Smooth muscle cell (in vitro differentiated cells): ENCODE measurements around the gene KCTD2. TPM values are rescaled to one million over a fixed set of nuclear protein-coding genes. Genes with fewer than 3 reads are reported as not detected.
A peak's percentile ranks its signal among the peaks of the same experiment; 100 is the strongest.

Source experiments
- DNase-seq: peaks from one replicate; lab custom pipeline; 2025; ENCODE audit not compliant: unreplicated experiment; lab: John Stamatoyannopoulos, UW
- H2AFZ ChIP-seq: fragments of 200-600 bp; sonication (generic); 2 replicates; pipeline ENCODE4 v1.6.0; 2016; ENCODE audit warnings: antibody characterized with exemption, low read depth, mild to moderate bottlenecking
- H3F3A ChIP-seq: fragments of 200-600 bp; sonication (generic); 2 replicates; pipeline ENCODE4 v1.6.0; 2017; ENCODE audit warnings: antibody characterized with exemption, low read depth
- H3K27ac ChIP-seq: fragments of 200-600 bp; sonication (generic); 2 replicates; pipeline ENCODE4 v1.5.1; 2016; ENCODE audit warnings: low read depth, mild to moderate bottlenecking
- H3K27me3 ChIP-seq: fragments of 200-600 bp; sonication (generic); 2 replicates; pipeline ENCODE4 v1.6.1; 2016; ENCODE audit warnings: low read depth, mild to moderate bottlenecking
- H3K36me3 ChIP-seq: fragments of 200-600 bp; sonication (generic); 2 replicates; pipeline ENCODE4 v1.5.1; 2016; ENCODE audit warnings: low read depth
- H3K4me1 ChIP-seq: fragments of 200-600 bp; sonication (generic); 2 replicates; pipeline ENCODE4 v1.5.1; 2016; ENCODE audit warnings: low read depth
- H3K4me2 ChIP-seq: fragments of 200-600 bp; sonication (generic); 2 replicates; pipeline ENCODE4 v1.6.0; 2016; ENCODE audit warnings: mild to moderate bottlenecking
- H3K4me3 ChIP-seq: fragments of 200-600 bp; sonication (generic); 2 replicates; pipeline ENCODE4 v1.5.1; 2016; ENCODE audit warnings: mild to moderate bottlenecking
- H3K79me2 ChIP-seq: fragments of 200-600 bp; sonication (generic); 2 replicates; pipeline ENCODE4 v1.6.0; 2016; ENCODE audit warnings: low read depth, mild to moderate bottlenecking
- H3K9ac ChIP-seq: fragments of 200-600 bp; sonication (generic); 2 replicates; pipeline ENCODE4 v1.6.0; 2016; ENCODE audit warnings: low read depth
- H3K9me3 ChIP-seq: fragments of 200-600 bp; sonication (generic); replicated peaks from 2 replicates; pipeline ENCODE4 v1.5.1; 2016; ENCODE audit warnings: low read depth
- H4K20me1 ChIP-seq: fragments of 200-600 bp; sonication (generic); 2 replicates; pipeline ENCODE4 v1.6.0; 2016; ENCODE audit warnings: low read depth
- WGBS: methylation state at CpG from one replicate; pipeline ENCODE4 v1.1.7; 2016; ENCODE audit warnings: low lambda C conversion rate; 5-methylcytosine and 5-hydroxymethylcytosine counted together
- polyA plus RNA-seq: library from polyadenylated mRNA; unstranded; fragments of >200 nt; fragmentation: Nextera tagmentation; extraction: Ambion mirVana; gene quantifications from 2 replicates; pipeline ENCODE4 v1.2.1, GENCODE V29; 2016
- total RNA-seq: library from RNA; depleted of rRNA; stranded (reverse); fragments of >200 nt; gene quantifications from 2 replicates; pipeline ENCODE4 v1.2.3, GENCODE V29; 2014
- TF ChIP-seq, protein P1 (sequence below): fragments of 200-600 bp; sonication (generic); IDR thresholded peaks from 2 replicates; pipeline ENCODE4 v1.5.1; 2017; ENCODE audit warnings: borderline replicate concordance, mild to moderate bottlenecking, antibody characterized with exemption; ENCODE audit not compliant: insufficient read depth, poor library complexity, severe bottlenecking

Gene KCTD2
- total and polyA plus RNA-seq, 2 experiments from 2014 or later = 12.7 to 27.3 TPM

DNA sequence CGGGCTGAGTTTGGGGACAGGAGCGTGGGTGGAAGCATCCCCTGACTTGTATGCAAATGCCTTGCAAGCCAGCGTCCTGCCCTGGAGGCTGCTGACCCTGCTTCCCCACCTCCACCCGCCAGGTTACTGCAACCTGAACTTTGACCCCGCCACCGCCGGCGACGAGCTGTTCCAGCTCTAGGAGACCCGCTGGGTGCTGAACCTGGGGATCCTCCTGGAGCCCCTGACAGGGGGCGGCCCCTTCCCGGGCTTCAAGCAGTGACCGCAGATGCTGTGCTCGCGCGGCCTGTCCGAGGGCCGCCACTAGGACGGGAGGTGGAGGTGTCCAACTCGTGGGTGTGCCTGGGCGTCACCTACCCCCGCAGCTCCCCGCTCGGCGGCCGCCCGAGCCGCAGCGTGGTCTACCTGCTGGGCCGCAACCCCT is 30.1 kb downstream of the KCTD2 start:
- Histone ChIP-seq H3K27me3 (no peaks in the 10 kb centered on the region), H3K4me3 (no peak overlapping the region), H3K27ac (no peak overlapping the region), H3F3A (peaks cover 15% of the 10 kb centered on the region), H3K9ac (no peak overlapping the region), H3K4me2 (peak overlapping the region; percentile 40), H4K20me1 (no peaks in the 10 kb centered on the region), H3K79me2 (no peaks in the 10 kb centered on the region), H3K4me1 (peaks cover 10% of the 10 kb centered on the region), H2AFZ (no peak overlapping the region), H3K9me3 (no peaks in the 10 kb centered on the region), H3K36me3 (no peaks in the 10 kb centered on the region)
- 83% methylated on average over 30 of the region's 30 CpGs for whole genome bisulfite sequencing
- TF ChIP-seq, protein P1, sequence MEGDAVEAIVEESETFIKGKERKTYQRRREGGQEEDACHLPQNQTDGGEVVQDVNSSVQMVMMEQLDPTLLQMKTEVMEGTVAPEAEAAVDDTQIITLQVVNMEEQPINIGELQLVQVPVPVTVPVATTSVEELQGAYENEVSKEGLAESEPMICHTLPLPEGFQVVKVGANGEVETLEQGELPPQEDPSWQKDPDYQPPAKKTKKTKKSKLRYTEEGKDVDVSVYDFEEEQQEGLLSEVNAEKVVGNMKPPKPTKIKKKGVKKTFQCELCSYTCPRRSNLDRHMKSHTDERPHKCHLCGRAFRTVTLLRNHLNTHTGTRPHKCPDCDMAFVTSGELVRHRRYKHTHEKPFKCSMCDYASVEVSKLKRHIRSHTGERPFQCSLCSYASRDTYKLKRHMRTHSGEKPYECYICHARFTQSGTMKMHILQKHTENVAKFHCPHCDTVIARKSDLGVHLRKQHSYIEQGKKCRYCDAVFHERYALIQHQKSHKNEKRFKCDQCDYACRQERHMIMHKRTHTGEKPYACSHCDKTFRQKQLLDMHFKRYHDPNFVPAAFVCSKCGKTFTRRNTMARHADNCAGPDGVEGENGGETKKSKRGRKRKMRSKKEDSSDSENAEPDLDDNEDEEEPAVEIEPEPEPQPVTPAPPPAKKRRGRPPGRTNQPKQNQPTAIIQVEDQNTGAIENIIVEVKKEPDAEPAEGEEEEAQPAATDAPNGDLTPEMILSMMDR = no peak
- DNase-seq = no peak

DNA sequence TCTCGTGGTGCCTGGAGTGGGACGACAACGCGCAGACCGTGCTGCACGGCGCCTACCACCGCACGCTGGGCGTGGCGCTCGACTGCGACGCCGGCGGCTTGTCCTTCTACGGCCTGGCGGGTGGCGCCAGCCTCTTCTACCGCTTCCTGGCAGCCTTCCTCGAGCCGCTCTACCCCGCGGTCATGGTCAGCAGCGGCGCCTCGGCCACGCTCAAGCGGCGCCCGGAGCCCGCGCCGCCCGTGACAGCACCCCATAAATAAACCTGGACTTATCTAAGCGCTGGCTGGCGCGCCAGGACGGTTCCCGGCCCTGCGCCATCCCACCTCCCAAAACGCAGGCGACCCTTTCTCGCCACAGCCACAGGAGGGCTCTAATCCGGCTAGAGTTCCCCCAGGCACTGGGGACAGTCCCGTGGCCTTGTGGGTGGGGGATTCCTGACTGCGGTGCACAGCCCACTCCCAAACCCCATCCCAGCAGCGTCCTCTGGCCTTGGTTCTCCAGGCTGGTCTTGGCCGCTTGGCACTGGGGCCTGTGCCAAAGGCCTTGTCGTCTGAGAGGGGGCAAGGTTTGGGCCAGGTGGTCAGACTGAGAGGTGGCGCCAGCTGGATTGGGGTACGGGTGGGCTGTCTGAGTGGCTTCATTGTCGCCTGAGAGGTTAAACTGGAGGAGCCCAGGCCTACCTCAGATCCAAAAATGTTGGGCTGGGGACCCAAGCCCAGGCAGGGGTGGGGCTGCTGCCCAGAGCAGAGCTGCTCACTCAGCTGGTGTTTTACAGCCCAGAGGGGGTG is 30.7 kb downstream of the KCTD2 start:
- H2AFZ ChIP-seq = no peak overlapping the region
- H3F3A ChIP-seq = peaks cover 15% of the 10 kb centered on the region
- no peaks in the 10 kb centered on the region for H3K27me3 ChIP-seq
- no peaks in the 10 kb centered on the region for H3K36me3 ChIP-seq
- H3K4me3 ChIP-seq = no peak overlapping the region
- no peaks in the 10 kb centered on the region for H3K79me2 ChIP-seq
- WGBS = 79% methylated on average over 53 of the region's 53 CpGs
- H3K9ac ChIP-seq = no peak overlapping the region
- DNase-seq = no peak
- H3K4me2 ChIP-seq = peak overlapping the region; percentile 40
- H3K27ac ChIP-seq = no peak overlapping the region
- H4K20me1 ChIP-seq = no peaks in the 10 kb centered on the region
- H3K9me3 ChIP-seq = no peaks in the 10 kb centered on the region
- H3K4me1 ChIP-seq = peaks cover 10% of the 10 kb centered on the region
- TF ChIP-seq, protein P1 = no peak

DNA sequence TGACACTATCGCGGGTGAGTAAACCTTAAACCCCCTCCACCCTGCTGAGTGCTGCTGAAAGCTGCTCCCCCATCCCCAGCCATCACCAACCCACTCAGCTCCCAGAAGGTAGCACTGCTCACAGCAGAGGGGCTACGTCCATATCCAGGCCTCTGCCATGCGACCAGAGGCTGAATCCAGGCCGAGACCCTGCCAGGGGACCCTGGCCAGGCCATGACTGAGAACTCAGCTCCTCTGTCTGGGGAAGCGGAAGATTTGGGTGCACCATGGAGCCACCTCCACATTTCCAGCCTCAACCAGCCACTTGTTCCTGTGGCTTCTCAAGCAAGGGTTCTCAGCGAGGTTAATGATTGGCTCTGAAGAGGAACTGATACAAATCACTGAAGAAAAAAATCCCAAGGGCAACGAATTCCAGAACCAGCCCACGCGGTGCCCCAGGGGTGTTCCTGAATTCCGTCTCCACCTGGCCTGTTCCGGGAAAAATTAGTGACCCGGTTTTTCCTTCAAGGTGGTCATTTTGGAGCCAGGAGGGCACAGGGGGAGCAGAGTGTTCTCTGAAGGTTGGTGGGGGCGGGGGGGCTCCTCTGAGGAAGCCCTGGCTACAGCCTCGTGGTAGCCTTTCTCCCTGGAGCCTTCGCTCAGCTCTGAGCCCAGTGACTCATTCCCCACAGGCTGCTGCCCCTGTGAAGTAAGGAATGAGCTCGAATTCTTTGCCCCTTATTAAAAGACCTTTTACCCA is 31.4 kb downstream of the KCTD2 start:
- no peaks in the 10 kb centered on the region for H3K27me3 ChIP-seq
- DNase-seq = no peak
- peak overlapping the region; percentile 40 for H3K4me2 ChIP-seq
- TF ChIP-seq, protein P1 = no peak
- H3F3A ChIP-seq = peaks cover 15% of the 10 kb centered on the region
- no peak overlapping the region for H3K9ac ChIP-seq
- no peaks in the 10 kb centered on the region for H3K79me2 ChIP-seq
- H3K36me3 ChIP-seq = no peaks in the 10 kb centered on the region
- H2AFZ ChIP-seq = peak overlapping the region; percentile 60
- 31% methylated on average over 17 of the region's 17 CpGs for WGBS
- H3K9me3 ChIP-seq = no peaks in the 10 kb centered on the region
- peaks cover 10% of the 10 kb centered on the region for H3K4me1 ChIP-seq
- H3K4me3 ChIP-seq = no peak overlapping the region
- peak overlapping the region; percentile 69 for H3K27ac ChIP-seq
- no peaks in the 10 kb centered on the region for H4K20me1 ChIP-seq
